B cell (primary cell): ENCODE measurements around the gene VSTM1. TPM values are rescaled to one million over a fixed set of nuclear protein-coding genes. Genes with fewer than 3 reads are reported as not detected.

ENCODE experiments used
- ATAC-seq: fragments of 200-7000 bp; cut with Tn5 transposase; one replicate; pipeline ENCODE4 v1.10.0; 2021; ENCODE audit warnings: low read depth, mild to moderate bottlenecking, moderate number of reproducible peaks, moderate library complexity
- CTCF ChIA-PET: fragments of 350-600 bp; sonication (Branson Sonifier 250); formaldehyde crosslinking; loops from one replicate; lab custom pipeline; 2021; ENCODE audit warnings: antibody characterized with exemption, inconsistent platforms; lab: Charles Lee
- POLR2A ChIA-PET: fragments of 350-600 bp; sonication (Branson Sonifier 250); formaldehyde crosslinking; loops from one replicate; lab custom pipeline; 2021; ENCODE audit warnings: antibody characterized with exemption; lab: Charles Lee
- DNase-seq: peaks from one replicate; pipeline ENCODE4 v3.0.0; 2013
- H2AFZ ChIP-seq: 2 replicates; pipeline ENCODE4 v1.6.1; 2012; ENCODE audit warnings: mild to moderate bottlenecking, low read depth, low read length; ENCODE audit not compliant: insufficient read depth, poor library complexity, severe bottlenecking
- H3K27ac ChIP-seq, 2 donors: 1 replicate in 1 of 2; 2 replicates in 1 of 2; pipeline ENCODE4 v1.5.1; 2012 to 2013; ENCODE audit warnings: low read length in 2 of 2, mild to moderate bottlenecking in 2 of 2, moderate library complexity in 1 of 2
- H3K27me3 ChIP-seq, 4 experiments: fragments of 200-600 bp in 1 of 4; sonication (generic) in 1 of 4; replicated peaks in 1 of 4; 1 replicate in 2 of 4; 2 replicates in 2 of 4; pipeline versions ENCODE4 v1.6.1 to v1.7.0; 2013 to 2016; ENCODE audit warnings: low read length in 3 of 4, mild to moderate bottlenecking in 2 of 4, mixed read lengths in 1 of 4, moderate library complexity in 1 of 4; ENCODE audit not compliant: insufficient read depth in 4 of 4, control insufficient read depth in 3 of 4; ENCODE audit errors: control extremely low read depth in 1 of 4
- H3K36me3 ChIP-seq, 2 experiments: replicated peaks in 1 of 2; 1 replicate in 1 of 2; 2 replicates in 1 of 2; pipeline versions ENCODE4 v1.6.1 to v1.7.1; 2013; ENCODE audit warnings: low read length in 1 of 2; ENCODE audit not compliant: insufficient read depth in 2 of 2, control insufficient read depth in 1 of 2; ENCODE audit errors: control extremely low read depth in 1 of 2, extremely low read depth in 1 of 2
- H3K4me1 ChIP-seq, 2 donors: fragments of 200-600 bp in 1 of 2; sonication (generic) in 1 of 2; 1 replicate in 1 of 2; 2 replicates in 1 of 2; pipeline versions ENCODE4 v1.5.1 to v1.6.1; 2013 to 2017; ENCODE audit warnings: low read length in 2 of 2; ENCODE audit not compliant: control insufficient read depth in 2 of 2, insufficient read depth in 2 of 2
- H3K4me2 ChIP-seq: replicated peaks from 2 replicates; pipeline ENCODE3; 2012; ENCODE audit warnings: mild to moderate bottlenecking, low read depth, low read length; ENCODE audit not compliant: poor library complexity, severe bottlenecking
- H3K4me3 ChIP-seq, 5 experiments: fragments of 200-600 bp in 1 of 5; sonication (generic) in 1 of 5; 1 replicate in 3 of 5; 2 replicates in 2 of 5; pipeline versions ENCODE4 v1.5.1 to v1.7.0; 2011 to 2016; ENCODE audit warnings: low read length in 4 of 5, mild to moderate bottlenecking in 4 of 5, low read depth in 2 of 5, control low read depth in 1 of 5, moderate library complexity in 1 of 5; ENCODE audit not compliant: insufficient read depth in 1 of 5; ENCODE audit errors: control extremely low read depth in 1 of 5, extremely low read depth in 1 of 5
- H3K79me2 ChIP-seq: fragments of 200-600 bp; sonication (generic); one replicate; pipeline ENCODE4 v1.6.0; 2016; ENCODE audit warnings: low read length; ENCODE audit not compliant: control insufficient read depth, insufficient read depth
- H3K9ac ChIP-seq: fragments of 200-600 bp; sonication (generic); 2 replicates; pipeline ENCODE4 v1.6.1; 2017; ENCODE audit warnings: mild to moderate bottlenecking, low read length, moderate library complexity
- H3K9me3 ChIP-seq, 3 donors: one replicate each; pipeline versions ENCODE4 v1.6.1 to v1.7.1; 2013; ENCODE audit warnings: low read length in 2 of 3; ENCODE audit not compliant: control insufficient read depth in 2 of 3, insufficient read depth in 1 of 3; ENCODE audit errors: control extremely low read depth in 1 of 3
- H4K20me1 ChIP-seq: 2 replicates; pipeline ENCODE4 v1.6.0; 2012; ENCODE audit warnings: mild to moderate bottlenecking, low read length; ENCODE audit not compliant: insufficient read depth, control insufficient read depth, poor library complexity, severe bottlenecking
- H3K27ac Mint-ChIP-seq: one replicate; pipeline ENCODE4 v1.8.0; 2021; ENCODE audit warnings: mixed read lengths
- H3K27me3 Mint-ChIP-seq: one replicate; pipeline ENCODE4 v1.8.0; 2021; ENCODE audit warnings: mixed read lengths
- H3K4me1 Mint-ChIP-seq: one replicate; pipeline ENCODE4 v1.8.0; 2021; ENCODE audit warnings: mixed read lengths
- H3K4me3 Mint-ChIP-seq: one replicate; pipeline ENCODE4 v1.8.0; 2021; ENCODE audit warnings: mixed read lengths
- H3K9me3 Mint-ChIP-seq: one replicate; pipeline ENCODE4 v1.8.0; 2022; ENCODE audit warnings: mixed read lengths; ENCODE audit not compliant: insufficient read depth
- EZH2 ChIP-seq: IDR thresholded peaks from 2 replicates; pipeline ENCODE4 v1.6.1; 2012; ENCODE audit warnings: borderline replicate concordance, low read depth, mild to moderate bottlenecking, moderate library complexity, low read length; ENCODE audit not compliant: insufficient read depth, poor library complexity, severe bottlenecking
- WGBS: methylation state at CpG from one replicate; pipeline ENCODE4 v1.1.5; 2013; ENCODE audit warnings: missing lambda C conversion rate; ENCODE audit not compliant: insufficient coverage; 5-methylcytosine and 5-hydroxymethylcytosine counted together
- intact Hi-C: fragments of 100-400 bp; cut with micrococcal nuclease; formaldehyde crosslinking; loops from one replicate; pipeline ENCODE4 v1.10.0; 2022
- polyA plus RNA-seq: library from polyadenylated mRNA; depleted of rRNA; stranded (reverse); fragments of >200 nt; gene quantifications from 2 replicates; pipeline ENCODE4 v1.2.3, GENCODE V29; 2012
- total RNA-seq, 2 donors: library from RNA; stranded (reverse); fragments of 120-200 nt in 1 of 2; gene quantifications; 1 replicate in 1 of 2; 2 replicates in 1 of 2; pipeline versions ENCODE4 v1.2.3 to v1.2.4, GENCODE V29; 2013 to 2022
- TF ChIP-seq, protein P1 (sequence below): fragments of 200-600 bp; IDR thresholded peaks from one replicate; pipeline ENCODE4 v1.8.0; 2022; ENCODE audit warnings: antibody characterized with exemption, mild to moderate bottlenecking

The VSTM1 gene
- total and polyA plus RNA-seq, 2 donors (not counting 1 experiment from before 2014, with no cell fraction given), result 0.82 TPM; not detected in 1

DNA sequence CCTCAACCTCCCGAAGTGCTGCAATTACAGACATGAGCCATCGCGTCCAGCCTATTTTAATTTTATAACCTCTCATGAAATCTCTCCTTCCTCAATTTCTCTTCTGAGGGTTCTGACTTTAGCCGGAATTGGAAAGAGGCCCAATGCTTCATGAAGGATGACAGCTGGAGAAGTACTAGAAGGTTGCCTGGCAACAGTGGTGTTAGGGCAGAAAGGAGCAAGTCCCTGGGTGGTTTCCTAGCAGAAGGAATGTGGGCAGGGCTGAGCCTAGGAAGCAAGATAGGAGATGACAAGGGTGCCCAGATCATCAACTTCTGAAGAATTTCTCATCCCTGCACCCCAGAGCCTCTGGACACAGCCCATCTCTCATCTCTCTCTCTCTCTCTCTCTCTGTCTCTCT, 46.4 kb downstream of the VSTM1 start:
- TF ChIP-seq EZH2, result no peak
- ATAC-seq, result no peak
- Mint-ChIP-seq H3K27ac (no peak overlapping the region), H3K9me3 (no peaks in the 10 kb centered on the region), H3K4me3 (no peak overlapping the region), H3K27me3 (peaks cover 15% of the 10 kb centered on the region), H3K4me1 (no peaks in the 10 kb centered on the region)
- ChIA-PET CTCF (interaction anchor here (0.6 to 0.9 kb wide), 2 partner anchors 147 to 224 kb away, joined by 4 read pairs; no protein-coding TSS in a partner anchor), POLR2A (no interaction called here)
- Histone ChIP-seq H2AFZ (no peak overlapping the region), H3K4me2 (no peak overlapping the region), H3K27me3 (peaks cover 0 to 5% (median 0%) of the 10 kb centered on the region in 4 experiments), H3K36me3 (no peaks in the 10 kb centered on the region), H3K9me3 (peaks cover 0 to 10% (median 0%) of the 10 kb centered on the region in 3 donors), H3K4me1 (no peaks in the 10 kb centered on the region), H4K20me1 (no peaks in the 10 kb centered on the region), H3K27ac (no peak overlapping the region), H3K79me2 (no peaks in the 10 kb centered on the region), H3K9ac (no peak overlapping the region), H3K4me3 (no peak overlapping the region)
- no peak for DNase-seq
- WGBS, result 100% methylated on average over 1 of the region's 4 CpGs
- intact Hi-C loops, result no loop called here

- intact Hi-C loops, result no loop called here
- ATAC-seq (no peak), DNase-seq (no peak)
- Histone ChIP-seq H4K20me1 (no peaks in the 10 kb centered on the region), H3K27me3 (peaks cover 0 to 5% (median 0%) of the 10 kb centered on the region in 4 experiments), H3K9me3 (peaks cover 0 to 14% (median 0%) of the 10 kb centered on the region in 3 donors), H2AFZ (no peak overlapping the region), H3K9ac (no peak overlapping the region), H3K27ac (no peak overlapping the region), H3K36me3 (no peaks in the 10 kb centered on the region), H3K4me1 (no peaks in the 10 kb centered on the region), H3K4me3 (no peak overlapping the region), H3K4me2 (no peak overlapping the region), H3K79me2 (no peaks in the 10 kb centered on the region)
- POLR2A ChIA-PET, result no interaction called here
- no peaks in the 10 kb centered on the region for H3K9me3 Mint-ChIP-seq
- 78% methylated on average over 10 of the region's 19 CpGs for WGBS
- H3K27me3 Mint-ChIP-seq, result peaks cover 15% of the 10 kb centered on the region
- CTCF ChIA-PET, result interaction anchor here (1.4 kb wide), 1 partner anchor 9 kb away, joined by 8 read pairs; no protein-coding TSS in a partner anchor
- no peak for TF ChIP-seq EZH2
- TF ChIP-seq, protein P1, sequence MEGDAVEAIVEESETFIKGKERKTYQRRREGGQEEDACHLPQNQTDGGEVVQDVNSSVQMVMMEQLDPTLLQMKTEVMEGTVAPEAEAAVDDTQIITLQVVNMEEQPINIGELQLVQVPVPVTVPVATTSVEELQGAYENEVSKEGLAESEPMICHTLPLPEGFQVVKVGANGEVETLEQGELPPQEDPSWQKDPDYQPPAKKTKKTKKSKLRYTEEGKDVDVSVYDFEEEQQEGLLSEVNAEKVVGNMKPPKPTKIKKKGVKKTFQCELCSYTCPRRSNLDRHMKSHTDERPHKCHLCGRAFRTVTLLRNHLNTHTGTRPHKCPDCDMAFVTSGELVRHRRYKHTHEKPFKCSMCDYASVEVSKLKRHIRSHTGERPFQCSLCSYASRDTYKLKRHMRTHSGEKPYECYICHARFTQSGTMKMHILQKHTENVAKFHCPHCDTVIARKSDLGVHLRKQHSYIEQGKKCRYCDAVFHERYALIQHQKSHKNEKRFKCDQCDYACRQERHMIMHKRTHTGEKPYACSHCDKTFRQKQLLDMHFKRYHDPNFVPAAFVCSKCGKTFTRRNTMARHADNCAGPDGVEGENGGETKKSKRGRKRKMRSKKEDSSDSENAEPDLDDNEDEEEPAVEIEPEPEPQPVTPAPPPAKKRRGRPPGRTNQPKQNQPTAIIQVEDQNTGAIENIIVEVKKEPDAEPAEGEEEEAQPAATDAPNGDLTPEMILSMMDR, result no peak
- no peaks in the 10 kb centered on the region for H3K4me1 Mint-ChIP-seq
- H3K27ac Mint-ChIP-seq, result no peak overlapping the region
- H3K4me3 Mint-ChIP-seq, result no peak overlapping the region
These were observed 48.7 kb downstream of the VSTM1 start for GRCh38 chr19:54014920-54015560.
